ENCODE measurements around the gene EEIG1.
A peak's percentile ranks its signal among the peaks of the same experiment; 100 is the strongest.

Gene EEIG1

DNA sequence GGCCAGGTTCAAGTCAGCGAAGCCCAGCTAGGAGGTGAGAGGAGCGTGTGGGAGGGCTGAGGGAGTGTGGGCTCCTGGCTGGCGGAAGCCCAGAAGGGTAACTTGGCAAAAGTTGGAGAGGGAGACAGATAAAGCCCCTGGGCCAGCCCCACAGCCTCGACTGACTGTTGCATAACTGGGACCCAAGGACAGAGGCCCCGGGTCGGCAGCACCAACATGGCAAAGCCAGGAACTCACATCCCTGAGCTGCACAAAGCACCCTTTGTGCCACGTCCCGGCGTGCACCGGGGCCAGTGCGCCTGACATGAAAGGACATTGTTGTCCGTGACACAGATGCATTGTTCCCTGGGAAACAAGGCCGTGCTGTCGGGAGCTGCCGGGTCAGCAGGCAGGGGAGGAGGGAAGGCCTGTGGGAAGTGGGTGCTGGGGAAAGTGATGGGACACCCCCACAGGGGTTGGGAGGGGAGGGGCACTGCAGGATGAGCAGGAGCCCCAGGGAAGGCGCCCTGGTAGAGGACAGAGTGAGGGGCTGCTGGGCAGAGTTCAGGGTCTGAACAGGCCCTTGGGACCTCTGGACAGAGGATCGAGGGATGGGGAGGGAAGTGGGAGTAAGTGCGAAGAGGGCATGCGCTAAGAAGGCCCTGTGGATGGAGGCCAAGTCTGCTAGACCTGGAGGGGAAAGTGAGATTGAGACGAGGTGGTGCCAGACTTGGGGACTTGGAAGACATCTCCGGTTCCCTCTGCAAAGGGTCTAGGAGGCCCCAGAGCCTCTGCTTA lies 30.1 kb downstream of the EEIG1 start:
- TF ChIP-seq ZFHX2 (tag by site-specific recombination; conservative IDR thresholded peaks at IDR 0.05) (peak; percentile 42), WT1 (tag by site-specific recombination; IDR thresholded peaks at IDR 0.05) (no peak), ZNF341 (tag by site-specific recombination; IDR thresholded peaks at IDR 0.05; ENCODE audit: low read depth) (no peak)
- ChIA-PET POLR2A (no interaction called here), CTCF (interaction anchor here (0.7 to 2.1 kb wide), 4 partner anchors 8 to 112 kb away, joined by 3 to 9 read pairs (median 6); no protein-coding TSS in a partner anchor)
- Histone ChIP-seq H3K4me1 (ENCODE audit: control insufficient read depth, insufficient read depth, low read length) (peaks cover 5% of the 10 kb centered on the region), H3K4me3 (ENCODE audit: low read depth, low read length) (no peak overlapping the region), H3K36me3 (ENCODE audit: control insufficient read depth in 2 of 2, insufficient read depth in 1 of 2, low read length in 2 of 2) (peaks cover 0 to under 1% of the 10 kb centered on the region in 2 experiments; a peak in 1 of 3 replicates), H3K27ac (ENCODE audit: extremely low read depth, low read depth, low read length) (no peak overlapping the region), H3K9me3 (ENCODE audit: control insufficient read depth, insufficient read depth, low read depth, low read length) (no peaks in the 10 kb centered on the region)

DNA sequence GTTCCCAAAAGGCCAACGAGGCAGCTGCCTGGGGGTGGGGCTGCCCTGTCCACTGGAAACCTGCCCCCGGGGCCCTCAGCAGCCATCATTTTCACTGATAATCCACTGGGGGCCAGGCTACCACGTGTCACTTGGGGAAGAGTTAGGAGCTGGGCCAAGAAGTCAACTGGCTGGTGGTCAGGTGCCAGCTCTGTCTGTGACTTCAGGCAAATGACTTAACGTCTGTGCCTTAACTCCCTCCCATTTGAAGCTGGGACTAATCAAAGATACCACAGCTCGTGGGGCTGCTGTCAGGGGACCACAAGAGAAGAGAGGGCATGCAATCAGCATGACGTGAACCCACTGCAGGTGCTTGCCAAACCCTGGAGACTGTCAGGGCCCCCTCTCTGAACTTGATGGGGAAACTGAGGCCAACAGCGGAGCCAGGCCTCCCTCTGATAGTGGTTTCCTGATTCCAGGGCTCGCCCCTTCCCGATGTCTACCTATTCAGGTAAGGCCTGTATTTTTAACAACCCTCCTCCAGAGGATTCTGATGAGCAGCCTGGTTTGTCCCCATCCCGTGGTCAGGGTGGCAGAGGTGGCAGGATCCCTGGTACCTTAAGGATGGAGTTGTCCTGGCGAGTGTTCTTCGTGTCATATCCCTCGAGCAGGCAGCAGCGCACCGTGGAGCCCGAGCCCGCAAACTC lies 30.8 kb downstream of the EEIG1 start:
- Histone ChIP-seq H3K27ac (ENCODE audit: extremely low read depth, low read depth, low read length) (no peak overlapping the region), H3K9me3 (ENCODE audit: control insufficient read depth, insufficient read depth, low read depth, low read length) (no peaks in the 10 kb centered on the region), H3K4me3 (ENCODE audit: low read depth, low read length) (no peak overlapping the region), H3K4me1 (ENCODE audit: control insufficient read depth, insufficient read depth, low read length) (no peaks in the 10 kb centered on the region), H3K36me3 (ENCODE audit: control insufficient read depth in 2 of 2, insufficient read depth in 1 of 2, low read length in 2 of 2) (peaks cover 0 to 8% of the 10 kb centered on the region in 2 experiments; a peak in 1 of 3 replicates)
- POLR2A ChIA-PET = interaction anchor here (1.3 kb wide), 1 partner anchor 85 kb away, joined by 3 read pairs; no protein-coding TSS in a partner anchor
- CTCF ChIA-PET = interaction anchor here (1.4 to 2.1 kb wide), 4 partner anchors 9 to 168 kb away, joined by 4 to 9 read pairs (median 6); no protein-coding TSS in a partner anchor
- TF ChIP-seq ZNF16 (tag by site-specific recombination; IDR thresholded peaks at IDR 0.05; ENCODE audit: low read depth) (no peak), ZNF654 (tag by site-specific recombination; IDR thresholded peaks at IDR 0.05; ENCODE audit: low read depth) (no peak), ZNF707 (tag by site-specific recombination; IDR thresholded peaks at IDR 0.05) (no peak), ZNF416 (tag by site-specific recombination; IDR thresholded peaks at IDR 0.05) (no peak), ZNF292 (tag by site-specific recombination; IDR thresholded peaks at IDR 0.05; ENCODE audit: borderline replicate concordance, low read depth) (no peak), KLF16 (tag by site-specific recombination; IDR thresholded peaks at IDR 0.05) (no peak), ZSCAN23 (tag by site-specific recombination; IDR thresholded peaks at IDR 0.05) (no peak), ZNF391 (tag by site-specific recombination; IDR thresholded peaks at IDR 0.05; ENCODE audit: borderline replicate concordance, low read depth) (no peak), YY1 (tag by site-specific recombination; IDR thresholded peaks at IDR 0.05) (no peak), ZNF670 (tag by site-specific recombination; IDR thresholded peaks at IDR 0.05; ENCODE audit: low read depth) (no peak), ZNF221 (tag by site-specific recombination; IDR thresholded peaks at IDR 0.05; ENCODE audit: borderline replicate concordance) (no peak), ZNF175 (tag by site-specific recombination; IDR thresholded peaks at IDR 0.05) (no peak), ZNF560 (tag by site-specific recombination; IDR thresholded peaks at IDR 0.05; ENCODE audit: borderline replicate concordance) (no peak), ZBTB8A (tag by site-specific recombination; IDR thresholded peaks at IDR 0.05) (no peak)
- TF ChIP-seq, protein P1, sequence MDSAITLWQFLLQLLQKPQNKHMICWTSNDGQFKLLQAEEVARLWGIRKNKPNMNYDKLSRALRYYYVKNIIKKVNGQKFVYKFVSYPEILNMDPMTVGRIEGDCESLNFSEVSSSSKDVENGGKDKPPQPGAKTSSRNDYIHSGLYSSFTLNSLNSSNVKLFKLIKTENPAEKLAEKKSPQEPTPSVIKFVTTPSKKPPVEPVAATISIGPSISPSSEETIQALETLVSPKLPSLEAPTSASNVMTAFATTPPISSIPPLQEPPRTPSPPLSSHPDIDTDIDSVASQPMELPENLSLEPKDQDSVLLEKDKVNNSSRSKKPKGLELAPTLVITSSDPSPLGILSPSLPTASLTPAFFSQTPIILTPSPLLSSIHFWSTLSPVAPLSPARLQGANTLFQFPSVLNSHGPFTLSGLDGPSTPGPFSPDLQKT (IDR thresholded peaks at IDR 0.05; ENCODE audit: borderline replicate concordance, low read depth, low read length) = no peak
- TF ChIP-seq, protein P2, sequence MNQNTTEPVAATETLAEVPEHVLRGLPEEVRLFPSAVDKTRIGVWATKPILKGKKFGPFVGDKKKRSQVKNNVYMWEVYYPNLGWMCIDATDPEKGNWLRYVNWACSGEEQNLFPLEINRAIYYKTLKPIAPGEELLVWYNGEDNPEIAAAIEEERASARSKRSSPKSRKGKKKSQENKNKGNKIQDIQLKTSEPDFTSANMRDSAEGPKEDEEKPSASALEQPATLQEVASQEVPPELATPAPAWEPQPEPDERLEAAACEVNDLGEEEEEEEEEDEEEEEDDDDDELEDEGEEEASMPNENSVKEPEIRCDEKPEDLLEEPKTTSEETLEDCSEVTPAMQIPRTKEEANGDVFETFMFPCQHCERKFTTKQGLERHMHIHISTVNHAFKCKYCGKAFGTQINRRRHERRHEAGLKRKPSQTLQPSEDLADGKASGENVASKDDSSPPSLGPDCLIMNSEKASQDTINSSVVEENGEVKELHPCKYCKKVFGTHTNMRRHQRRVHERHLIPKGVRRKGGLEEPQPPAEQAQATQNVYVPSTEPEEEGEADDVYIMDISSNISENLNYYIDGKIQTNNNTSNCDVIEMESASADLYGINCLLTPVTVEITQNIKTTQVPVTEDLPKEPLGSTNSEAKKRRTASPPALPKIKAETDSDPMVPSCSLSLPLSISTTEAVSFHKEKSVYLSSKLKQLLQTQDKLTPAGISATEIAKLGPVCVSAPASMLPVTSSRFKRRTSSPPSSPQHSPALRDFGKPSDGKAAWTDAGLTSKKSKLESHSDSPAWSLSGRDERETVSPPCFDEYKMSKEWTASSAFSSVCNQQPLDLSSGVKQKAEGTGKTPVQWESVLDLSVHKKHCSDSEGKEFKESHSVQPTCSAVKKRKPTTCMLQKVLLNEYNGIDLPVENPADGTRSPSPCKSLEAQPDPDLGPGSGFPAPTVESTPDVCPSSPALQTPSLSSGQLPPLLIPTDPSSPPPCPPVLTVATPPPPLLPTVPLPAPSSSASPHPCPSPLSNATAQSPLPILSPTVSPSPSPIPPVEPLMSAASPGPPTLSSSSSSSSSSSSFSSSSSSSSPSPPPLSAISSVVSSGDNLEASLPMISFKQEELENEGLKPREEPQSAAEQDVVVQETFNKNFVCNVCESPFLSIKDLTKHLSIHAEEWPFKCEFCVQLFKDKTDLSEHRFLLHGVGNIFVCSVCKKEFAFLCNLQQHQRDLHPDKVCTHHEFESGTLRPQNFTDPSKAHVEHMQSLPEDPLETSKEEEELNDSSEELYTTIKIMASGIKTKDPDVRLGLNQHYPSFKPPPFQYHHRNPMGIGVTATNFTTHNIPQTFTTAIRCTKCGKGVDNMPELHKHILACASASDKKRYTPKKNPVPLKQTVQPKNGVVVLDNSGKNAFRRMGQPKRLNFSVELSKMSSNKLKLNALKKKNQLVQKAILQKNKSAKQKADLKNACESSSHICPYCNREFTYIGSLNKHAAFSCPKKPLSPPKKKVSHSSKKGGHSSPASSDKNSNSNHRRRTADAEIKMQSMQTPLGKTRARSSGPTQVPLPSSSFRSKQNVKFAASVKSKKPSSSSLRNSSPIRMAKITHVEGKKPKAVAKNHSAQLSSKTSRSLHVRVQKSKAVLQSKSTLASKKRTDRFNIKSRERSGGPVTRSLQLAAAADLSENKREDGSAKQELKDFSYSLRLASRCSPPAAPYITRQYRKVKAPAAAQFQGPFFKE (tag by site-specific recombination; IDR thresholded peaks at IDR 0.05; ENCODE audit: borderline replicate concordance) = no peak
- TF ChIP-seq, protein P3, sequence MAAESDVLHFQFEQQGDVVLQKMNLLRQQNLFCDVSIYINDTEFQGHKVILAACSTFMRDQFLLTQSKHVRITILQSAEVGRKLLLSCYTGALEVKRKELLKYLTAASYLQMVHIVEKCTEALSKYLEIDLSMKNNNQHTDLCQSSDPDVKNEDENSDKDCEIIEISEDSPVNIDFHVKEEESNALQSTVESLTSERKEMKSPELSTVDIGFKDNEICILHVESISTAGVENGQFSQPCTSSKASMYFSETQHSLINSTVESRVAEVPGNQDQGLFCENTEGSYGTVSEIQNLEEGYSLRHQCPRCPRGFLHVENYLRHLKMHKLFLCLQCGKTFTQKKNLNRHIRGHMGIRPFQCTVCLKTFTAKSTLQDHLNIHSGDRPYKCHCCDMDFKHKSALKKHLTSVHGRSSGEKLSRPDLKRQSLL (tag by site-specific recombination; IDR thresholded peaks at IDR 0.05) = no peak
- TF ChIP-seq, protein P4, sequence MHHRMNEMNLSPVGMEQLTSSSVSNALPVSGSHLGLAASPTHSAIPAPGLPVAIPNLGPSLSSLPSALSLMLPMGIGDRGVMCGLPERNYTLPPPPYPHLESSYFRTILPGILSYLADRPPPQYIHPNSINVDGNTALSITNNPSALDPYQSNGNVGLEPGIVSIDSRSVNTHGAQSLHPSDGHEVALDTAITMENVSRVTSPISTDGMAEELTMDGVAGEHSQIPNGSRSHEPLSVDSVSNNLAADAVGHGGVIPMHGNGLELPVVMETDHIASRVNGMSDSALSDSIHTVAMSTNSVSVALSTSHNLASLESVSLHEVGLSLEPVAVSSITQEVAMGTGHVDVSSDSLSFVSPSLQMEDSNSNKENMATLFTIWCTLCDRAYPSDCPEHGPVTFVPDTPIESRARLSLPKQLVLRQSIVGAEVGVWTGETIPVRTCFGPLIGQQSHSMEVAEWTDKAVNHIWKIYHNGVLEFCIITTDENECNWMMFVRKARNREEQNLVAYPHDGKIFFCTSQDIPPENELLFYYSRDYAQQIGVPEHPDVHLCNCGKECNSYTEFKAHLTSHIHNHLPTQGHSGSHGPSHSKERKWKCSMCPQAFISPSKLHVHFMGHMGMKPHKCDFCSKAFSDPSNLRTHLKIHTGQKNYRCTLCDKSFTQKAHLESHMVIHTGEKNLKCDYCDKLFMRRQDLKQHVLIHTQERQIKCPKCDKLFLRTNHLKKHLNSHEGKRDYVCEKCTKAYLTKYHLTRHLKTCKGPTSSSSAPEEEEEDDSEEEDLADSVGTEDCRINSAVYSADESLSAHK (tag by site-specific recombination; IDR thresholded peaks at IDR 0.05) = no peak

Data from HEK293 (cell line).